Epithelial cell of proximal tubule (primary cell): ENCODE data around the gene KANSL1. TPM values are rescaled to one million over a fixed set of nuclear protein-coding genes. Genes with fewer than 3 reads are reported as not detected.
"Not testable (repeated sequence)": the region's sequence is repeated elsewhere in the genome, so short reads cannot be mapped to it uniquely, and the experiment has no call there.

Experiments
- DNase-seq: peaks from one replicate; pipeline ENCODE4 v3.0.0-alpha.2; 2011; ENCODE audit warnings: low read depth
- H3K4me3 ChIP-seq: 2 replicates; pipeline ENCODE4 v1.5.1; 2011; ENCODE audit warnings: low read depth, mild to moderate bottlenecking, low read length
- CTCF ChIP-seq: conservative IDR thresholded peaks from 2 replicates; pipeline ENCODE4 v1.5.1; 2012; ENCODE audit warnings: low read depth, mild to moderate bottlenecking, low read length
- total RNA-seq: library from RNA; depleted of rRNA; stranded (reverse); fragments of >200 nt; gene quantifications from 2 replicates; pipeline ENCODE4 v1.2.3, GENCODE V29; 2015

The KANSL1 gene
- total RNA-seq, 1 donor from 2014 or later = 33.2 TPM

- no peak for TF ChIP-seq CTCF
- DNase-seq = no peak
- no peak overlapping the region for H3K4me3 ChIP-seq
Measured at GRCh38 chr17:46020998-46021397, 172.2 kb downstream of the KANSL1 start.

GRCh38 chr17:46020023-46020761, 173.0 kb downstream of the KANSL1 start:
- DNase-seq = no peak
- H3K4me3 ChIP-seq = no peak overlapping the region

GRCh38 chr17:46019408-46019925, 173.8 kb downstream of the KANSL1 start:
- H3K4me3 ChIP-seq, DNase-seq: not testable (repeated sequence)

More at GRCh38 chr17:46020023-46020761, 173.0 kb downstream of the KANSL1 start:
- no peak for TF ChIP-seq CTCF

DNA sequence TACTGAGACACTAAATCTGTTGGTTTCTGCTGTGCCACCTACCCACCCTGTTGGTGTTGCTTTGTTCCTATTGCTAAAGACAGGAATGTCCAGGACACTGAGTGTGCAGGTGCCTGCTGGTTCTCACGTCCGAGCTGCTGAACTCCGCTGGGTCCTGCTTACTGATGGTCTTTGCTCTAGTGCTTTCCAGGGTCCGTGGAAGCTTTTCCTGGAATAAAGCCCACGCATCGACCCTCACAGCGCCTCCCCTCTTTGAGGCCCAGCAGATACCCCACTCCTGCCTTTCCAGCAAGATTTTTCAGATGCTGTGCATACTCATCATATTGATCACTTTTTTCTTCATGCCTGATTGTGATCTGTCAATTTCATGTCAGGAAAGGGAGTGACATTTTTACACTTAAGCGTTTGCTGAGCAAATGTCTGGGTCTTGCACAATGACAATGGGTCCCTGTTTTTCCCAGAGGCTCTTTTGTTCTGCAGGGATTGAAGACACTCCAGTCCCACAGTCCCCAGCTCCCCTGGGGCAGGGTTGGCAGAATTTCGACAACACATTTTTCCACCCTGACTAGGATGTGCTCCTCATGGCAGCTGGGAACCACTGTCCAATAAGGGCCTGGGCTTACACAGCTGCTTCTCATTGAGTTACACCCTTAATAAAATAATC, 179.6 kb downstream of the KANSL1 start:
- no peak for DNase-seq
- TF ChIP-seq CTCF = no peak
- no peak overlapping the region for H3K4me3 ChIP-seq

GRCh38 chr17:46013127-46013501, 180.1 kb downstream of the KANSL1 start:
- no peak for DNase-seq
- no peak for TF ChIP-seq CTCF
- no peak overlapping the region for H3K4me3 ChIP-seq

GRCh38 chr17:46012506-46013079, 180.6 kb downstream of the KANSL1 start:
- DNase-seq = no peak
- TF ChIP-seq CTCF = no peak
- no peak overlapping the region for H3K4me3 ChIP-seq

DNA sequence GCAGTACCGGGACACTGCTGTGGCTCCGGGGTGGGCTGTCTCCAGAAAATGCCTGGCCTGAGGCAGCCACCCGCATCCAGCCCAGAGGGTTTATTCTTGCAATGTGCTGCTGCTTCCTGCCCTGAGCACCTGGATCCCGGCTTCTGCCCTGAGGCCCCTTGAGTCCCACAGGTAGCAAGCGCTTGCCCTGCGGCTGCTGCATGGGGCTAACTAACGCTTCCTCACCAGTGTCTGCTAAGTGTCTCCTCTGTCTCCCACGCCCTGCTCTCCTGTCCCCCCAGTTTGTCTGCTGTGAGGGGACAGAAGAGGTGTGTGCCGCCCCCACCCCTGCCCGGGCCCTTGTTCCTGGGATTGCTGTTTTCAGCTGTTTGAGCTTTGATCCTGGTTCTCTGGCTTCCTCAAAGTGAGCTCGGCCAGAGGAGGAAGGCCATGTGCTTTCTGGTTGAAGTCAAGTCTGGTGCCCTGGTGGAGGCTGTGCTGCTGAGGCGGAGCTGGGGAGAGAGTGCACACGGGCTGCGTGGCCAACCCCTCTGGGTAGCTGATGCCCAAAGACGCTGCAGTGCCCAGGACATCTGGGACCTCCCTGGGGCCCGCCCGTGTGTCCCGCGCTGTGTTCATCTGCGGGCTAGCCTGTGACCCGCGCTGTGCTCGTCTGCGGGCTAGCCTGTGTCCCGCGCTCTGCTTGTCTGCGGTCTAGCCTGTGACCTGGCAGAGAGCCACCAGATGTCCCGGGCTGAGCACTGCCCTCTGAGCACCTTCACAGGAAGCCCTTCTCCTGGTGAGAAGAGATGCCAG, 181.3 kb downstream of the KANSL1 start:
- H3K4me3 ChIP-seq = no peak overlapping the region
- no peak for TF ChIP-seq CTCF
- no peak for DNase-seq
